IgD-negative memory B cell (primary cell): ENCODE results near the gene NDRG4. TPM values are rescaled to one million over a fixed set of nuclear protein-coding genes. Genes with fewer than 3 reads are reported as not detected.

ENCODE experiments used
- H3K27ac Mint-ChIP-seq, 3 donors: one replicate each; pipeline ENCODE4 v1.8.0; 2020 to 2022; ENCODE audit warnings: mild to moderate bottlenecking in 3 of 3, mixed read lengths in 3 of 3, moderate library complexity in 1 of 3
- H3K27me3 Mint-ChIP-seq: one replicate; pipeline ENCODE4 v1.8.0; 2021; ENCODE audit warnings: mixed read lengths
- H3K36me3 Mint-ChIP-seq: one replicate; pipeline ENCODE4 v1.8.0; 2020; ENCODE audit warnings: mild to moderate bottlenecking, mixed read lengths
- H3K4me1 Mint-ChIP-seq, 3 donors: one replicate each; pipeline ENCODE4 v1.8.0; 2020 to 2022; ENCODE audit warnings: mixed read lengths in 3 of 3, mild to moderate bottlenecking in 1 of 3
- H3K4me3 Mint-ChIP-seq, 4 donors: one replicate each; pipeline ENCODE4 v1.8.0; 2020 to 2022; ENCODE audit warnings: mild to moderate bottlenecking in 4 of 4, mixed read lengths in 4 of 4, moderate library complexity in 3 of 4
- H3K9me3 Mint-ChIP-seq, 3 donors: one replicate each; pipeline ENCODE4 v1.8.0; 2020 to 2021; ENCODE audit warnings: mixed read lengths in 3 of 3, mild to moderate bottlenecking in 1 of 3
- polyA plus RNA-seq: library from polyadenylated mRNA; unstranded; fragments of 300-500 nt; fragmentation: Illumina TruSeq; gene quantifications from one replicate; pipeline ENCODE4 v1.2.3, GENCODE V29; 2021

Gene NDRG4
- polyA plus RNA-seq, 1 donor from 2014 or later = 0.81 TPM

DNA sequence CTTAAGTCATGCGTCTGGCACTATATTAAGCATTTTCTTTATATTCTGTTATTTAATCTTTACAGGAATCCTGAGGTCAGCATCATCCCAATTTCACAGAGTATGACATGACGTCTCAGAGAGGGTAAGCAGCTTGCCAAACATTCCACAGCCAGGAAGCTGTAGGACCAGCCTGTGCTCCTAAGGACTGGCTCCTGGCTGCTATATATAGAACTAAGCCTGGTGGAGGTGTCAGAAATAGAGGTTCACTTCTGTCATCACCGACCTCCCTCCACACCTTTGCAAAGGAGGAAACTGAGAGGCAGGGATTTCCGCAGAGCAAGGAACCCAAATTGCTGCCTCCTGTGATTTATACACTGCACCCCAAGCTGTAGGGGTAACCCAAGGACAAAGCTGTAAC, 37.9 kb upstream of the NDRG4 start:
- H3K27ac Mint-ChIP-seq = no peak overlapping the region
- H3K36me3 Mint-ChIP-seq = no peaks in the 10 kb centered on the region
- peaks cover 0 to 6% (median 2%) of the 10 kb centered on the region in 3 donors for H3K4me1 Mint-ChIP-seq
- peak overlapping the region; percentile 45 to 86 (median 72) for H3K4me3 Mint-ChIP-seq
- H3K9me3 Mint-ChIP-seq = no peaks in the 10 kb centered on the region
- H3K27me3 Mint-ChIP-seq = peaks cover 29% of the 10 kb centered on the region

DNA sequence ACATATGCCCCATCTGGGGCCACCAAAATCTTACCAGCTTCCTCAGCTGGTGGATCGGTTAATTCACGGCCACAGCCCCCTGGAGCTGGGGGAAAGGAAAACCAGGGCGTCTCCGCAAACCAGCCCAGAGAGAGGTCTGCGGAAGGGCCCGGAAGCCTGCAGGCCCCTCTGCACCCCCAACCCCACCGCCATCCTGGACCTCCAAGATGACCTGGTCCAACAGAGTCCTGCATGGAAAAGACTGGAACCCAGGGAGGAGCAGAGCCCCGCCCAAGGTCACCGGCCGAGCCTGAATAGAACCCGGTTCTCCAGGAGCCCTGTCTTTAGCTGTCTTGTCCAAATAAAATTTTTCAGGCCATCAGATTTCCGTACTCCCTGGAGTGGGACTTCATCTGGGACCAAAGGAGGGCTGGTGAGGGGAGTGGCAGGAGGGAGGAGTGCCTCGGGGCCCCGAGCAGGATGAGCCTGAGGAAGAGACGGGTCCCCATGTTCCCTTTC, 37.4 kb upstream of the NDRG4 start:
- no peaks in the 10 kb centered on the region for H3K9me3 Mint-ChIP-seq

DNA sequence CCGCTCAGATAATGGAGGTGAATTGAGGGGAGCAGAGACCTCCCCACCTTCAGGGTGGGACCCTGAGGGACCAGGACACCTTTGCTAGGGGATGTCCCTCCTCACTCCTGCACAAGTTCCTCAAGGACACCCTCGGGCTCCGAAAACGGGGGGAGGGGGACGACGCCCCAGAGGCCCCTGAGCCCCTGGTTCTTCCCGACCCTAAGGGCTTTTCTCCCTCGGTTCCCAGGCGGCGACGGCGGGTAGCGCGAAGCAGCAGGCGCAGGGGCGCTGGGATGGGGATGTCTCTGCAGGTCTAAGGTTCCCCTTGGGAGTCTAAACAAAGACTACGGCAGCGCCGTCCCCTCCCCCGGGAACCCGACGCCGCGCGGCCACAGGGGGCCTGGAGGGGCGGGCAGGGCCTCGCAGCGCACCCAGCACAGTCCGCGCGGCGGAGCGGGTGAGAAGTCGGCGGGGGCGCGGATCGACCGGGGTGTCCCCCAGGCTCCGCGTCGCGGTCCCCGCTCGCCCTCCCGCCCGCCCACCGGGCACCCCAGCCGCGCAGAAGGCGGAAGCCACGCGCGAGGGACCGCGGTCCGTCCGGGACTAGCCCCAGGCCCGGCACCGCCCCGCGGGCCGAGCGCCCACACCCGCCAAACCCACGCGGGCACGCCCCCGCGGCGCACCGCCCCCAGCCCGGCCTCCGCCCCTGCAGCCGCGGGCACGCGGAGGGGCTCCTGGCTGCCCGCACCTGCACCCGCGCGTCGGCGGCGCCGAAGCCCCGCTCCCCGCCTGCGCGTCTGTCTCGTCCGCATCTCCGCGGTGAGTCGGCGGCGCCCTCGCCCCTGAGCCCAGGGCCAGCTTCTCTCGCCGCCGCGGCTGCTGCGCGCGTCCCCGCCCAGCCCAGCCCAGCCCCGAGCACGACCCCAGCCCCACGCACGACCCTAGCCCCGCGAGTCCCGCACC, 36.7 kb upstream of the NDRG4 start:
- H3K9me3 Mint-ChIP-seq = no peaks in the 10 kb centered on the region

More for the DNA sequence above, 37.4 kb upstream of the NDRG4 start:
- no peaks in the 10 kb centered on the region for H3K36me3 Mint-ChIP-seq
- peaks cover 33% of the 10 kb centered on the region for H3K27me3 Mint-ChIP-seq
- H3K4me3 Mint-ChIP-seq = peak overlapping the region; percentile 45 to 86 (median 72)
- H3K27ac Mint-ChIP-seq = no peak overlapping the region
- peaks cover 0 to 6% (median 2%) of the 10 kb centered on the region in 3 donors for H3K4me1 Mint-ChIP-seq

DNA sequence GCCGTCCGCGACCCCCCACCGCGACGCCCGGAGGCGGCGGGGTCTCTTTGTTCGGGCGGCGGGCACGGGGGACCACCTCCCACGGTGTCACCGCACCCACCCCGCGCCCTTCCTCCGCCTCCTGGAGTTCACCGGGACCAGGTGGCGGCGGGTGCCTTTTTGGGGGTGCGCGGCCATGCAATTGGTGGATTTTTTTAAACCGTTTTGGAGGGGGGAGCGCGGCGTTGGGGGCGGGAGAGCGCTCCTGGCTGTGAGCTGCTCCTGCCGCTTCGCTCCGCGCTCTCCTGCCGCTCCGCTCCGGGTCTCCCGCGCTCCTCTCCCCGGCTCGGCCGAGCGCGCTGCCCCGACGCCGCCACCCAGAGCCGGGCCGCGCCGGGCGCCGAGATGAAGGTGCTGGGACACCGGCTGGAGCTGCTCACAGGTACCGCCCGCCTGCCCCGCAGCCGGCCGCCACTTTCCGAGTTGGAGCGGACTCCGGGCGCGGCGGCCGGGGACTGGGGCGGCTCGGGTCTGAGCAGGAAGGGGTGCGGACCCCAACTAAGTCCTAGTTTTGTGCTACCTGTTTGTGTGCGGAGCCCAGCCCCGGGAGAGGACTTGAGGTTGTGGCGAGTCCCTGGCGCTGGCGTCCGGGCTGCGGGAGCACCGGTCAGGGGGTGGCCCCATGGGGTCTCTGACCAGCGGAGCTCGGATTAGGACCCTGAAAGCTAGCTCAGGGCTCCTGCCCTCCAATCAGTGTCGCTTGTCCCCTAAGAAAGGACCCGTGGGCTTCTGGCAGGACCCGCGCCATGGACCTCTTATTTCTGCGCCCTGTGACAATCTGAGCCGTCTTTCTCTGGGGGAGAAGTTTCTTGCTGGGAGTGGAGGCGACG, 35.7 kb upstream of the NDRG4 start:
- Mint-ChIP-seq H3K9me3 (no peaks in the 10 kb centered on the region), H3K27ac (no peak overlapping the region), H3K27me3 (peaks cover 39% of the 10 kb centered on the region), H3K4me1 (peaks cover 0 to 6% (median 2%) of the 10 kb centered on the region in 3 donors), H3K36me3 (peaks cover 2% of the 10 kb centered on the region), H3K4me3 (peak overlapping the region; percentile 41 to 89 (median 76))

More for the DNA sequence above, 36.7 kb upstream of the NDRG4 start:
- Mint-ChIP-seq H3K36me3 (no peaks in the 10 kb centered on the region), H3K4me3 (peak overlapping the region; percentile 45 to 75 (median 69)), H3K4me1 (peaks cover 0 to 6% (median 2%) of the 10 kb centered on the region in 3 donors), H3K27me3 (peaks cover 36% of the 10 kb centered on the region), H3K27ac (no peak overlapping the region)

DNA sequence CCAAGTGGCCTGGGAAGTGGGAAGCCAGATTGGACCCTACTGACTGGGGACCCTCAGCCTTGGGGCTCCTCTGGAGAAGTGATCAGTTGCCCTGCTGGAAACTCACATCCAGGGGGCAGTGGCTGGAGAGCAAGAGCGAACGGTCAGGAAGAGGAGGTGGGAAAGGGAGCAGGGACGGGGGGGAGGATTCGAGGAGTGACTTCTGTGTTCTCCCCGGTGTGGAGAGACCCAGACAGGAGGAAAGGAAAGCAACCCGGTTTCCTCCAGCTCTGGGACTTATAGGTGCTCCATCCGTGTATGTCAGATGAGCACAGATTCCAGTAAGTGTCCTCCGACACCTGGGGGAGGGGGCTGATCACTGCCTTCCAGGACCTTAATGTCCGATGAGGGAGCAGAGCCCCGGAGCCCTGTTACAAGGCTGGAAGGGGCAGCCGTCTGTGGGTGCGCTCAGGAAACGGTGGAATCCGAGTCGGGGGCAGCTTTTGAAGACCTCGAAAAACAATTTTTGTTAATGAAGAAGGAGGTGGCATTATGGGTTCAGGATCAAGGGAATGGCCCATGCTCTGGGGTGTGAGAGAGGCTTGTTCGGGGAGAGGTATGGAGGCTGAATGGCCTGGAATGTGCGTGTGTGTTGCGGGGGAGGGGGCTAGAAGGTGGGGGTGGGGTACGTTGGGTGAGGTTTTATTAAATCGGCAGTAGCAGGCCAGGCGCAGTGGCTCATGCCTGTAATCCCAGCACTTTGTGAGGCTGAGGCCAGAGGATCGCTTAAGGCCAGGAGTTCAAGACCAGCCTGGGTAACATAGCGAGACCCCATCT, 34.8 kb upstream of the NDRG4 start:
- Mint-ChIP-seq H3K4me3 (peak overlapping the region; percentile 28 to 89 (median 58)), H3K4me1 (peaks cover 0 to 6% (median 2%) of the 10 kb centered on the region in 3 donors), H3K27me3 (peaks cover 39% of the 10 kb centered on the region), H3K36me3 (peaks cover 2% of the 10 kb centered on the region), H3K27ac (no peak overlapping the region), H3K9me3 (no peaks in the 10 kb centered on the region)

DNA sequence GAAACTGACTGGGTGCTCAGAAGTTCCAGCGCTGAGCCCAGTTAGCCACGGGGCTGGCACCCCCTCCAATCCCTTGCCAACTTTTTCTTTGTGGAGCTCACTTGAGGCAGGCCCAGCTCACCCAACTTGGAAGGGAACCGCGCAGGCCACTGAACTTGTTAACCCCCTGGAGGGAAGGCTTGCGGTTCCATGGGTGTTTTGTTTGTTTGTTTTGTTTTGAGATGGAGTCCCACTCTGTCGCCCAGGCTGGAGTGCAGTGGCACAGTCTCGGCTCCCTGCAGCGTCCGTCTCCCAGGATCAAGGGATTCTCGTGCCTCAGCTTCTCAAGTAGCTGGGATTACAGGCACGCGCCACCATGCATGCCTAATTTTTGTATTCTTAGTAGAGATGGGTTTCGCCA, 34.1 kb upstream of the NDRG4 start:
- Mint-ChIP-seq H3K4me3 (peak overlapping the region in 2 of 4 donors; percentile 17 to 43), H3K36me3 (peaks cover 2% of the 10 kb centered on the region), H3K4me1 (peaks cover 0 to 6% (median 2%) of the 10 kb centered on the region in 3 donors), H3K27me3 (peaks cover 39% of the 10 kb centered on the region), H3K27ac (no peak overlapping the region), H3K9me3 (peaks cover 0 to 1% (median 0%) of the 10 kb centered on the region in 3 donors)

DNA sequence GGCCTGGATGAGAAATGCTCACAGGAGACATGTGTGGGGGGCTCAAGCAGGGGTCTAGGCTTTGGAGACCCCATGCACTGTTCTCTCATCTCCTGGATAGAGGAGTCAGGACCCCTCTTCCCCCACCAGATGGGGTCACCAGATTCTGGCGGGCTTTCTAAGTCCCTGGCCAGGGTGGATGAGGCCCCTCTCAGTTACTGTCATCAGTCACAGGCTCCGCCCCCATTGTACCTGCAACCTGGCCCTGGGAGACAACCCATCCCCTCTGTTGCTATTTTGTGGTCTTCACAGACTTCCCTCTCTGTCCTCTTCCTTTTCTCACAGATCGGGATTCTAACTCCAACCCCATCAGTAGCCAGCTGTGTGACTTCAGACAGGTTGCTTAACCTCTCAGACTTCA, 33.5 kb upstream of the NDRG4 start:
- Mint-ChIP-seq H3K36me3 (peaks cover 2% of the 10 kb centered on the region), H3K27ac (no peak overlapping the region), H3K27me3 (peaks cover 39% of the 10 kb centered on the region), H3K4me3 (peak overlapping the region in 1 of 4 donors; percentile 26), H3K4me1 (peaks cover 0 to 6% (median 2%) of the 10 kb centered on the region in 3 donors), H3K9me3 (peaks cover 0 to 1% (median 0%) of the 10 kb centered on the region in 3 donors)

DNA sequence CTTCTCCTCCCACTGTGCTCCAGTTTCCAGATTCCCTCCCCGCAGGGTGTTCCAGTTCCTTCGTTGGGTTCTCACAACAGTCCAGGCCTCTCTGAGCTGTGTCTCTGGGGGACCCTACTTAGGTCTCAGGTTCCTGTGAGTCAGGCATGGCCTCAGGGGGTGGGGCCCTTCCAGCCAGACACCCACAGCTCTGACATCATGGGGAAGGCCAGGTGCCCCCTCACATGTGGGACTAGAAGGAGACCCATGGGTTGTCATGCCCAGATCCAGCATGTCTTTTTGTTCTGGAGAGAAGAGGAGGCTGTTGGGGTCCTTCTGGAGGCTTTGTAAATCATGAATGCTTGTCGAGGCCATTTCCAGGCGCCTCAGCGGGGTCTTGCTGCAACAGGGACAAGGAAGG, 32.0 kb upstream of the NDRG4 start:
- no peak overlapping the region for H3K27ac Mint-ChIP-seq
- peaks cover 2% of the 10 kb centered on the region for H3K36me3 Mint-ChIP-seq
- H3K27me3 Mint-ChIP-seq = peaks cover 28% of the 10 kb centered on the region
- peaks cover 0 to 6% (median 2%) of the 10 kb centered on the region in 3 donors for H3K4me1 Mint-ChIP-seq
- no peak overlapping the region for H3K4me3 Mint-ChIP-seq
- peaks cover 0 to 1% (median 0%) of the 10 kb centered on the region in 3 donors for H3K9me3 Mint-ChIP-seq

DNA sequence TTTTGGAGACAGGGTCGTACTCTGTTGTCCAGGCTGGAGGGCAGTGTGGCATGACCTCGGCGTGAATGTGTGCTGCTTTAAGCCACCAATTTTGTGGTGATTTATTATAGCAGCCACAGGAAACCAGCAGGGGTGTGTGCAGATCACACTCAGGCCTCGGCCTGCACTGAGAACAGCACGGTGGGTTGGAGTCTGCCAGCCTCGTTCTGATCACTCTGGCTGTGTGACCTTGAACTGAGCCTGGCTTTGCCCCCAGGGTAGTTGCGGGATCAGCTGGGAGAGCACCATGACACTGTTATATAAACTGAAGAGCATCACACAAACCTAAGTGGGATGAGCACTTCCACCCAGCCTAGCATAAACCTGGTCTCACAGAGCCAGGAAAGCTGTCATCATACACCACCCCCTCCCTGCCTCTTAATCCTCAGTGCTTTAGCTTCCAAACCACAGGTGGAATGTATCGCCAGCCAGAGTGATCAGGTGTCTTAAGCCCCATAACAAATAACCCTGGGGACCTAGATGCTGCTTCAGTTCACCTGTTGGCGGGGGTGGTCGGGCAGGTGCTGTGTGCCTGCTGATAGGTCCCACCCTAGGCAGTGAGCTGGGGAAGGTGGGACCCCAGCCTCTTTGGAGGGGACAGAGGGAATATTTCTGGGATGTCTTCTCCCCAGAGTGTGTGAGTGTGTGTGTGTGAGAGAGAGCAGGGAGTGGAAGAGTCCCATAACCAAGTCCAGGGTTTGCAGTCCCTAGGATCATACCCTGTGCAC, 28.6 kb upstream of the NDRG4 start:
- Mint-ChIP-seq H3K27me3 (peaks cover 25% of the 10 kb centered on the region), H3K27ac (peak overlapping the region in 1 of 3 donors; percentile 31), H3K36me3 (peaks cover 2% of the 10 kb centered on the region), H3K9me3 (peaks cover 0 to 1% (median 0%) of the 10 kb centered on the region in 3 donors), H3K4me1 (no peaks in the 10 kb centered on the region), H3K4me3 (no peak overlapping the region)

DNA sequence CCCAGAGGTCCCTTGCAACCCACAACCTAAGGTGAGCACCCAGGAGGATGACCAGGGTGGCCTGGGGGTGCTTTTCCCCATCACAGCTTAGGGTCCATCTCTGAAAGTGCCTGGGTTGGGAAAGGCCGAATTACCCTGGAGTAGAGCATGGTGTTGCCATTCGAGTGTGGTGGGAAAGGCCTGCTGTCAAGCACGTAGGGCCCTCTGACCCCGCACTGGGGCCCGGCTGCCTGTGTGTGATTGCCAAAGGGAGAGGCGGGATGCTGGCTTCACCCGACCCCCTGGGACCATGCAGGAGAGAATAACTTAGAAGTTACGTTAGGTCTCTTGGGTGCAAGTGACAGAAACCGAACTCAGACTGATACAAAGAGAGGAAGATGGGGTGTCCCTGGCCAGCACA, 27.7 kb upstream of the NDRG4 start:
- peaks cover 2% of the 10 kb centered on the region for H3K36me3 Mint-ChIP-seq
- H3K27ac Mint-ChIP-seq = no peak overlapping the region
- peaks cover 0 to 1% (median 0%) of the 10 kb centered on the region in 3 donors for H3K9me3 Mint-ChIP-seq
- peaks cover 19% of the 10 kb centered on the region for H3K27me3 Mint-ChIP-seq
- H3K4me3 Mint-ChIP-seq = no peak overlapping the region
- H3K4me1 Mint-ChIP-seq = no peaks in the 10 kb centered on the region

DNA sequence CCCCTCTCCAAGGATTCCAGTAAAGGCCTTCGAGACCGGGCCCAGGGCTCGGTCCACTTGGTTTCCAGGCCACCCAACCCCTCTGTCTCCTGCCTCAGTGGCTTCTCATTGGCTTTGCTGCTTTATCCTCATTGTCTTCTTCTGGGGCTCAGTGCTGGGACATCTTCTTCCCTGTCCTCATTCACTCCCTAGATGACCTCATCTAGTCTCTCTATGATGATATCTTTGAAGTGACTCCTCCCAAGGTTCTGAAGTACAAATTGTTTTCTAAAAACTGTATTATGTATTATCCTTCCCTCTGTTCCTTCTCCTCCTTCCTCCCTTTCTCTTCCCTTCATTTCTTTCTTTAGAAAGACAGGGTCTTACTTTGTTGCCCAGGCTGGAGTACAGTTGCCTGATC, 27.1 kb upstream of the NDRG4 start:
- Mint-ChIP-seq H3K4me1 (no peaks in the 10 kb centered on the region), H3K27me3 (peaks cover 17% of the 10 kb centered on the region), H3K4me3 (no peak overlapping the region), H3K9me3 (peaks cover 0 to 1% (median 0%) of the 10 kb centered on the region in 3 donors), H3K27ac (peak overlapping the region in 1 of 3 donors; percentile 67), H3K36me3 (peaks cover 2% of the 10 kb centered on the region)

DNA sequence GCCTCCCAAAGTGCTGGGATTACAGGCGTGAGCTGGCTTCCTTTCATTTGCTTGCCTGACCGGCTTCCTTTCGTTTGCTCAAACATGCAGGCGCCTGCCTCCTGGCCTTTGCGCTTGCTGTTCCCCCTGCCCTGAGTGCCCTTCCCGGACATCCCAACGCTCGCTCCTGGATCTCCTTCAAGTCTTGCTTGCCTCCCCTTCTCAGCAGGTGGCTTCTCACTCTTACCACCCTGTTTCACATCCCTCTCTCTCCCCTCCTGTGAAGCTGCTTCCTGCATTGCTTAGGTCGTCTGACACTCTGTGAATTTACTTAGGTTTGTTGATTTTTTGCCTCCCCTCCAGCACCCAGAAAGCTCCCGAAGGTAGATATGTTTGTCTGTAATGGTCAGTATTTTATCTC, 25.6 kb upstream of the NDRG4 start:
- Mint-ChIP-seq H3K27ac (no peak overlapping the region), H3K27me3 (peaks cover 11% of the 10 kb centered on the region), H3K4me1 (no peaks in the 10 kb centered on the region), H3K9me3 (peaks cover 0 to 1% (median 0%) of the 10 kb centered on the region in 3 donors), H3K36me3 (no peaks in the 10 kb centered on the region), H3K4me3 (peak overlapping the region in 1 of 4 donors; percentile 37)

DNA sequence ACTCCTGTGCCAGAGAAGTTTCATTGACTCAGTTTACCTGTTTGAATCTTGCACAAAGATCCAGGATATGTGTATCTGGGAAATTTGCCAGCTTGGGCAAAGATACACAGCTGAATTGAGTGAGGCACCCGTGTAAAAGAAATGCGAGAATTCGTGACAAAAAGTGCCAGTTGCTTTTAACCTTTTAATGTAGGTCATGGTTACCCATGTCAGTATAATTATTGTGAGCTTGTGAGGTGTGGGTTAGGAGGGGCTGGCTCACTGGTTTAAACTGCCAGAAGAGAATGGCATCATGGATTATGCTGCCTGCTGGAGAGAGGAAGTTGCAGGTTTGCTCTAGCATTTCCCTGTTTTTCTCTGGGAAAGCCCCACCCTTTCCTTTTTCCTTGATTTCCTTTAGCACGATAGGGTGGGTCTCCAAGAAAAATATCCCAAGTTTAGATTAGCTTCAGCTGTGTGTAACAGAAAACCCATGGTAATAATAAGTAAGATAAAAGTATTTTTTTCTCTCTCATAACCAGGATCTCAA, 24.8 kb upstream of the NDRG4 start:
- Mint-ChIP-seq H3K9me3 (peaks cover 0 to 1% (median 0%) of the 10 kb centered on the region in 3 donors), H3K36me3 (no peaks in the 10 kb centered on the region), H3K27ac (no peak overlapping the region), H3K27me3 (peaks cover 11% of the 10 kb centered on the region), H3K4me3 (no peak overlapping the region), H3K4me1 (no peaks in the 10 kb centered on the region)
